ENCODE measurements around the gene CHCHD6.

GRCh38 chr3:126956866-126957650 is 253.0 kb downstream of the CHCHD6 start:
- no peak for TF ChIP-seq POLR2A (IDR thresholded peaks at IDR 0.05)
- TF ChIP-seq, protein P1, sequence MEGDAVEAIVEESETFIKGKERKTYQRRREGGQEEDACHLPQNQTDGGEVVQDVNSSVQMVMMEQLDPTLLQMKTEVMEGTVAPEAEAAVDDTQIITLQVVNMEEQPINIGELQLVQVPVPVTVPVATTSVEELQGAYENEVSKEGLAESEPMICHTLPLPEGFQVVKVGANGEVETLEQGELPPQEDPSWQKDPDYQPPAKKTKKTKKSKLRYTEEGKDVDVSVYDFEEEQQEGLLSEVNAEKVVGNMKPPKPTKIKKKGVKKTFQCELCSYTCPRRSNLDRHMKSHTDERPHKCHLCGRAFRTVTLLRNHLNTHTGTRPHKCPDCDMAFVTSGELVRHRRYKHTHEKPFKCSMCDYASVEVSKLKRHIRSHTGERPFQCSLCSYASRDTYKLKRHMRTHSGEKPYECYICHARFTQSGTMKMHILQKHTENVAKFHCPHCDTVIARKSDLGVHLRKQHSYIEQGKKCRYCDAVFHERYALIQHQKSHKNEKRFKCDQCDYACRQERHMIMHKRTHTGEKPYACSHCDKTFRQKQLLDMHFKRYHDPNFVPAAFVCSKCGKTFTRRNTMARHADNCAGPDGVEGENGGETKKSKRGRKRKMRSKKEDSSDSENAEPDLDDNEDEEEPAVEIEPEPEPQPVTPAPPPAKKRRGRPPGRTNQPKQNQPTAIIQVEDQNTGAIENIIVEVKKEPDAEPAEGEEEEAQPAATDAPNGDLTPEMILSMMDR (IDR thresholded peaks at IDR 0.05), result no peak
